CD4-positive, alpha-beta T cell (primary cell): ENCODE measurements around the gene AXIN1. TPM values are rescaled to one million over a fixed set of nuclear protein-coding genes. Genes with fewer than 3 reads are reported as not detected.
A peak's percentile ranks its signal among the peaks of the same experiment; 100 is the strongest.

Source experiments
- ATAC-seq: fragments of 200-7000 bp; cut with Tn5 transposase; one replicate; pipeline ENCODE4 v1.10.0; 2022; ENCODE audit warnings: mild to moderate bottlenecking; ENCODE audit not compliant: poor library complexity
- CTCF ChIA-PET: fragments of 350-600 bp; sonication (Branson Sonifier 250); formaldehyde crosslinking; loops from one replicate; lab custom pipeline; 2021; ENCODE audit warnings: antibody characterized with exemption, inconsistent platforms; lab: Charles Lee
- POLR2A ChIA-PET: fragments of 350-600 bp; sonication (Branson Sonifier 250); formaldehyde crosslinking; loops from one replicate; lab custom pipeline; 2021; ENCODE audit warnings: antibody characterized with exemption, inconsistent platforms; lab: Charles Lee
- DNase-seq, 14 experiments: peaks; one replicate each; pipeline ENCODE4 v3.0.0-alpha.2; 2013 to 2020; ENCODE audit warnings: mixed read lengths in 2 of 14
- H3K27ac ChIP-seq, 2 donors: one replicate each; pipeline versions ENCODE4 v1.5.1 to v1.7.0; 2013; ENCODE audit warnings: low read length in 2 of 2, low read depth in 1 of 2, mild to moderate bottlenecking in 1 of 2
- H3K27me3 ChIP-seq, 2 experiments: 1 replicate in 1 of 2; 2 replicates in 1 of 2; pipeline versions ENCODE4 v1.6.1 to v1.7.0; 2013; ENCODE audit warnings: low read length in 2 of 2, control low read depth in 1 of 2, mild to moderate bottlenecking in 1 of 2, moderate library complexity in 1 of 2; ENCODE audit not compliant: insufficient read depth in 2 of 2, control insufficient read depth in 1 of 2
- H3K36me3 ChIP-seq: one replicate; pipeline ENCODE4 v1.6.1; 2013; ENCODE audit warnings: low read length, control low read depth; ENCODE audit not compliant: insufficient read depth
- H3K4me1 ChIP-seq: one replicate; pipeline ENCODE4 v1.6.1; 2013; ENCODE audit warnings: low read length, control low read depth; ENCODE audit not compliant: insufficient read depth
- H3K4me3 ChIP-seq: one replicate; pipeline ENCODE4 v1.5.1; 2013; ENCODE audit warnings: mild to moderate bottlenecking, low read length, moderate library complexity
- H3K9me3 ChIP-seq, 2 experiments: 1 replicate in 1 of 2; 2 replicates in 1 of 2; pipeline versions ENCODE4 v1.6.1 to v1.7.0; 2013; ENCODE audit warnings: low read length in 2 of 2, mild to moderate bottlenecking in 2 of 2, control low read depth in 1 of 2, moderate library complexity in 1 of 2; ENCODE audit not compliant: control insufficient read depth in 1 of 2, insufficient read depth in 1 of 2
- H3K27ac Mint-ChIP-seq: one replicate; pipeline ENCODE4 v1.8.0; 2020; ENCODE audit warnings: mixed read lengths
- H3K27me3 Mint-ChIP-seq: one replicate; pipeline ENCODE4 v1.8.0; 2021; ENCODE audit warnings: mixed read lengths
- H3K36me3 Mint-ChIP-seq: one replicate; pipeline ENCODE4 v1.8.0; 2021; ENCODE audit warnings: low read depth, mixed read lengths
- H3K4me1 Mint-ChIP-seq: one replicate; pipeline ENCODE4 v1.8.0; 2021; ENCODE audit warnings: low read depth, mixed read lengths
- H3K4me3 Mint-ChIP-seq: one replicate; pipeline ENCODE4 v1.8.0; 2020; ENCODE audit warnings: mild to moderate bottlenecking, mixed read lengths
- H3K9me3 Mint-ChIP-seq: one replicate; pipeline ENCODE4 v1.8.0; 2020; ENCODE audit warnings: mixed read lengths
- intact Hi-C, 2 experiments: fragments of 100-400 bp; cut with DNase I in 1 of 2; cut with micrococcal nuclease in 1 of 2; formaldehyde crosslinking; loops; one replicate each; pipeline versions ENCODE4 v1.15.1 to v1.9.0; 2023 to 2025; cut with DNase I, micrococcal nuclease
- total RNA-seq, 174 experiments: library from RNA in 2 of 174; stranded (reverse) in 2 of 174; gene quantifications; one replicate each; pipeline ENCODE4 v1.2.3 and lab custom pipeline; 2021 to 2026
- TF ChIP-seq, protein P1 (sequence below): fragments of 200-600 bp; IDR thresholded peaks from one replicate; pipeline ENCODE4 v1.8.0; 2022; ENCODE audit warnings: antibody characterized with exemption, mild to moderate bottlenecking

Gene AXIN1
- total RNA-seq, 2 experiments from 2014 or later = 24.7 to 26.3 TPM

DNA sequence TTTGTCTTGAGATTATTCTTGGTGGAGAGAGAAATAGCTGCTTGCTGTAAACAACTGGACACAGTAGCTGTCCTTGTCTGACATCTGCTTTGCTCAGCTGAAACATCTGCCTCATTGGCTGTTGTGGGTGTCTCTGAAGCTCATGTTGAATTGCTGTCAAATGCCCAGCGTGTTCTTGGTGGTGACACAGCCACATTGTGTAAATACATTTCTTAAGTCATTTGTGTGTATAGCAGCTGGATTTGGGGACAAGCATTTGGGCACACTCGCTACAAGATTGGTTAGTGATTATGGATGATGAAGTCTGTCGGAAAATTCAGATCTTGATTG is 112.6 kb downstream of the AXIN1 start:
- peak overlapping the region; percentile 1 for H3K4me3 Mint-ChIP-seq
- H3K4me3 ChIP-seq = no peak overlapping the region
- peaks cover 12% of the 10 kb centered on the region for H3K4me1 Mint-ChIP-seq
- H3K36me3 ChIP-seq = no peaks in the 10 kb centered on the region
- no peak for DNase-seq
- H3K9me3 Mint-ChIP-seq = no peaks in the 10 kb centered on the region
- TF ChIP-seq, protein P1, sequence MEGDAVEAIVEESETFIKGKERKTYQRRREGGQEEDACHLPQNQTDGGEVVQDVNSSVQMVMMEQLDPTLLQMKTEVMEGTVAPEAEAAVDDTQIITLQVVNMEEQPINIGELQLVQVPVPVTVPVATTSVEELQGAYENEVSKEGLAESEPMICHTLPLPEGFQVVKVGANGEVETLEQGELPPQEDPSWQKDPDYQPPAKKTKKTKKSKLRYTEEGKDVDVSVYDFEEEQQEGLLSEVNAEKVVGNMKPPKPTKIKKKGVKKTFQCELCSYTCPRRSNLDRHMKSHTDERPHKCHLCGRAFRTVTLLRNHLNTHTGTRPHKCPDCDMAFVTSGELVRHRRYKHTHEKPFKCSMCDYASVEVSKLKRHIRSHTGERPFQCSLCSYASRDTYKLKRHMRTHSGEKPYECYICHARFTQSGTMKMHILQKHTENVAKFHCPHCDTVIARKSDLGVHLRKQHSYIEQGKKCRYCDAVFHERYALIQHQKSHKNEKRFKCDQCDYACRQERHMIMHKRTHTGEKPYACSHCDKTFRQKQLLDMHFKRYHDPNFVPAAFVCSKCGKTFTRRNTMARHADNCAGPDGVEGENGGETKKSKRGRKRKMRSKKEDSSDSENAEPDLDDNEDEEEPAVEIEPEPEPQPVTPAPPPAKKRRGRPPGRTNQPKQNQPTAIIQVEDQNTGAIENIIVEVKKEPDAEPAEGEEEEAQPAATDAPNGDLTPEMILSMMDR = no peak
- no peaks in the 10 kb centered on the region for H3K9me3 ChIP-seq
- H3K4me1 ChIP-seq = peaks cover 12% of the 10 kb centered on the region
- peaks cover 7% of the 10 kb centered on the region for H3K36me3 Mint-ChIP-seq
- no peaks in the 10 kb centered on the region for H3K27me3 Mint-ChIP-seq
- no peaks in the 10 kb centered on the region for H3K27me3 ChIP-seq
- ChIA-PET POLR2A (no interaction called here), CTCF (no interaction called here)
- no peak overlapping the region for H3K27ac ChIP-seq
- intact Hi-C loops = no loop called here
- no peak for ATAC-seq
- H3K27ac Mint-ChIP-seq = no peak overlapping the region

Other genes with a start within 250 kb of the AXIN1 start
- gene NPRL3, start 214.1 kb downstream of the AXIN1 start, total RNA-seq = 10 to 100 TPM; 29.5 to 30.8 TPM
- not detected for gene HBZ, start 200.1 kb downstream of the AXIN1 start, total RNA-seq
- not detected for gene HBM, start 186.7 kb downstream of the AXIN1 start, total RNA-seq
- gene HBA2, start 179.8 kb downstream of the AXIN1 start, total RNA-seq = not detected
- not detected for gene HBA1, start 176.0 kb downstream of the AXIN1 start, total RNA-seq
- gene HBQ1, start 172.3 kb downstream of the AXIN1 start, total RNA-seq = not detected
- 10 to 100 TPM; 94.8 to 98.4 TPM for gene LUC7L, start 123.3 kb downstream of the AXIN1 start, total RNA-seq
- gene FAM234A, start 117.9 kb downstream of the AXIN1 start, total RNA-seq = 10 to 100 TPM; 15.6 to 17.0 TPM
- not detected for gene RGS11, start 76.8 kb downstream of the AXIN1 start, total RNA-seq
- under 1 TPM in 1 of 2 experiments, not detected in 1; 0.42 TPM for gene ARHGDIG, start 72.1 kb downstream of the AXIN1 start, total RNA-seq
- not detected for gene PDIA2, start 69.6 kb downstream of the AXIN1 start, total RNA-seq
- gene MRPL28, start 17.8 kb upstream of the AXIN1 start, total RNA-seq = 10 to 100 TPM; 19.6 to 19.7 TPM
- 10 to 100 TPM; 59.7 to 63.7 TPM for gene PGAP6, start 29.3 kb upstream of the AXIN1 start, total RNA-seq
- 10 to 100 TPM; 31.2 to 32.6 TPM for gene NME4, start 44.5 kb upstream of the AXIN1 start, total RNA-seq
- gene DECR2, start 49.2 kb upstream of the AXIN1 start, total RNA-seq = 1 to 10 TPM; 5.7 to 7.0 TPM
- 10 to 100 TPM; 28.4 to 29.0 TPM for gene RAB11FIP3, start 72.9 kb upstream of the AXIN1 start, total RNA-seq
- gene CAPN15, start 175.0 kb upstream of the AXIN1 start, total RNA-seq = 10 to 100 TPM; 35.5 to 36.9 TPM
- not detected for gene PRR35, start 207.7 kb upstream of the AXIN1 start, total RNA-seq
- under 1 TPM; 0.45 to 0.55 TPM for gene NHLRC4, start 214.3 kb upstream of the AXIN1 start, total RNA-seq
- gene PIGQ, start 217.2 kb upstream of the AXIN1 start, total RNA-seq = 10 to 100 TPM; 22.8 to 27.0 TPM
- gene RAB40C, start 237.3 kb upstream of the AXIN1 start, total RNA-seq = 1 to 10 TPM; 8.9 to 9.5 TPM